ENCODE data around the gene OLFML2A.

Gene OLFML2A

DNA sequence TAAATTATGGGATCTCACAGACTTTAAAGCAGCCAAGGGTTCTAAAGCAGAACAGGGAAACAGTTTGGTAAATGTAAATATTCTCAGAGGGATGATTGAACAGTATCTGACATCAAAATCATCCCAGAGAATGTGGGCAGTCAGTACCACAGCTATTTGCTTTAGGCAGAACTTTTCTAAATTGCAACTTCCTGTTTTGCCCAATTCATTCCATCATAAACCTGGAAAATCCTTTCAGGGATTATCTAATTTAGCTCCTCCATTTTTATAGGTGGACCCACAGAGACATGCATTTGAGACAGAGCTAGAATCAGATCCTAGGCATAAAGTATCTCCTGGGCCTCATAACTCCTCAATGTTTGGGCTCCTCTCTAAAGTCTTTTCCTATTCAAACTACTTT lies 18.2 kb upstream of the OLFML2A start:
- DNase-seq (ENCODE audit: low read depth), result no peak
- H3K4me3 ChIP-seq (ENCODE audit: control insufficient read depth, low read depth, low read length), result no peak overlapping the region
- TF ChIP-seq, protein P1, sequence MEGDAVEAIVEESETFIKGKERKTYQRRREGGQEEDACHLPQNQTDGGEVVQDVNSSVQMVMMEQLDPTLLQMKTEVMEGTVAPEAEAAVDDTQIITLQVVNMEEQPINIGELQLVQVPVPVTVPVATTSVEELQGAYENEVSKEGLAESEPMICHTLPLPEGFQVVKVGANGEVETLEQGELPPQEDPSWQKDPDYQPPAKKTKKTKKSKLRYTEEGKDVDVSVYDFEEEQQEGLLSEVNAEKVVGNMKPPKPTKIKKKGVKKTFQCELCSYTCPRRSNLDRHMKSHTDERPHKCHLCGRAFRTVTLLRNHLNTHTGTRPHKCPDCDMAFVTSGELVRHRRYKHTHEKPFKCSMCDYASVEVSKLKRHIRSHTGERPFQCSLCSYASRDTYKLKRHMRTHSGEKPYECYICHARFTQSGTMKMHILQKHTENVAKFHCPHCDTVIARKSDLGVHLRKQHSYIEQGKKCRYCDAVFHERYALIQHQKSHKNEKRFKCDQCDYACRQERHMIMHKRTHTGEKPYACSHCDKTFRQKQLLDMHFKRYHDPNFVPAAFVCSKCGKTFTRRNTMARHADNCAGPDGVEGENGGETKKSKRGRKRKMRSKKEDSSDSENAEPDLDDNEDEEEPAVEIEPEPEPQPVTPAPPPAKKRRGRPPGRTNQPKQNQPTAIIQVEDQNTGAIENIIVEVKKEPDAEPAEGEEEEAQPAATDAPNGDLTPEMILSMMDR (conservative IDR thresholded peaks at IDR 0.05; ENCODE audit: control insufficient read depth, insufficient read depth, low read depth, low read length), result no peak

DNA sequence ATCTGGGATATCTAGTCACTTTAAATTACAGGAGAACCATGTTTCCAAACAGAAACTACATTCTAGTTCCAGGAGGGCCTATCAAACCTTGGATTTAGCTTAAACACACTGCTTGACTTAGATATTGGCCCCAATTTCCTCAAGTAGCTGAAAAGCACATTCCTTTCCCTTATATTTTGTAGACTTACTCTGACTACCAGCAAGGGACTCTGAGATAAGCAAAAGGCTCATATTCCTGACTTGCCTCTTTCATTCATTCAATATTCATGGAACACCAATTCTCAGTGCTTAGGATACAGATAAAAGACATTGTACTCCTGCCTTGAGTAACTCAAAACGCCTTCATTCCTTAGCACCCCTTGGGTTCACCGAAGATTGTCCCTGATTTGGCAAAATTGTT lies 17.6 kb upstream of the OLFML2A start:
- H3K4me3 ChIP-seq (ENCODE audit: control insufficient read depth, low read depth, low read length), result no peak overlapping the region
- TF ChIP-seq, protein P1 (conservative IDR thresholded peaks at IDR 0.05; ENCODE audit: control insufficient read depth, insufficient read depth, low read depth, low read length), result no peak
- no peak for DNase-seq (ENCODE audit: low read depth)

DNA sequence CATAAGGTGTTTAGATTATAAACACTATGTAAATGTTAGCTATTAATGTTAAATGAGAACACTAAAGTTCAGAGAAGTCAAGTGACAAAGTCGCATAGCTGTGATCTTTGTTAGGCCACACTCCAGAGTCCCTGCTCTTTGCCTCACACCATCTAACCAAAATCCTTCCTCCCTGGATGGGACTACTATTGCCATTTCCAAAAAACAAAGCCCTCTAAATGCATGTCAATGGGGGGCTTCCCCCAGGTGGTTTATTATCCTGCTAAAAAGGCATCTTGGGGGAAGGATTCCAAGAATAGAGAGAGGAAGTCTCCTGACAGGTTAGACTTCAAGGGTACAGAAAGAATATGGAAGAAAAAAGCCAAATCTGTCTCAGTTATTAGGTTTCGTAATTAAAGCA lies 16.2 kb upstream of the OLFML2A start:
- TF ChIP-seq, protein P1 (conservative IDR thresholded peaks at IDR 0.05; ENCODE audit: control insufficient read depth, insufficient read depth, low read depth, low read length), result no peak

DNA sequence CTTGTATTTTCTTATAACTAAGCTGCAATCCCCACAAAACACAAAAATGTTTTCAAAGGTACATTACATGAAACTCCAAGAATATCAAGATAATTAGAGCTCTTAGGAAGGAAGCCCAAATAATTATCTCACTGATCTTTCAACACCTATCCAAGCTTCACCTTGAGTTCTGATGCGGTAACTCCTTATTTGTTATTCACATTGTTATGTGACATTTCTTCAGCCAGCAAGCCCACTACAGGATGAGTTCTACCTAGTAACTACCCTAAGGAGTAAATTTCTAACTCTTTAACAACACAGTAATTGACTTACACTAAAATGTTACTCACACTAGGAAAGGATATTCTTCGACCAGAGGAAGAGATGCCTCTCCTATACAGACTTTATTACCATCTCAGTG lies 15.7 kb upstream of the OLFML2A start:
- no peak overlapping the region for H3K4me3 ChIP-seq (ENCODE audit: control insufficient read depth, low read depth, low read length)
- no peak for DNase-seq (ENCODE audit: low read depth)
- TF ChIP-seq, protein P1 (conservative IDR thresholded peaks at IDR 0.05; ENCODE audit: control insufficient read depth, insufficient read depth, low read depth, low read length), result no peak

More for the DNA sequence above, 16.2 kb upstream of the OLFML2A start:
- H3K4me3 ChIP-seq (ENCODE audit: control insufficient read depth, low read depth, low read length), result no peak overlapping the region
- DNase-seq (ENCODE audit: low read depth), result no peak

DNA sequence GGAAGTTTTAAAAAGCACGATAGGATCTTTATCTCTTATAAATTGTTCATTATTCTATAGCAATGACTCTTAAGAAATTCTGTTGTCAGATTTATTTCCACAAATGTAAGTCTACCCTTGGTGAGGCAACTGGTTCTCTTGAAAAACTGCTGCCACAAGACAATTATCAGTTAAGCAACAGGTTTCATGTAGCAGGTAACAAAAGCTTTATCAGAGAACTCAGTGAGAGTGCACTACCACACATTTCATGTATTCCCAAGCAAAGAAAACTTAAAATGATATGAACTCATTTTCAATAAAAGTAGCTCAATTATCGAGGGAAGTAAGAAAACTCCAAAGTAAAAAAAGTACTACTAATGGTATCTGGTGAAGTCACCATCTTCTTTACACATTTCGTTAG lies 15.2 kb upstream of the OLFML2A start:
- DNase-seq (ENCODE audit: low read depth), result no peak
- no peak overlapping the region for H3K4me3 ChIP-seq (ENCODE audit: control insufficient read depth, low read depth, low read length)
- TF ChIP-seq, protein P1 (conservative IDR thresholded peaks at IDR 0.05; ENCODE audit: control insufficient read depth, insufficient read depth, low read depth, low read length), result no peak

DNA sequence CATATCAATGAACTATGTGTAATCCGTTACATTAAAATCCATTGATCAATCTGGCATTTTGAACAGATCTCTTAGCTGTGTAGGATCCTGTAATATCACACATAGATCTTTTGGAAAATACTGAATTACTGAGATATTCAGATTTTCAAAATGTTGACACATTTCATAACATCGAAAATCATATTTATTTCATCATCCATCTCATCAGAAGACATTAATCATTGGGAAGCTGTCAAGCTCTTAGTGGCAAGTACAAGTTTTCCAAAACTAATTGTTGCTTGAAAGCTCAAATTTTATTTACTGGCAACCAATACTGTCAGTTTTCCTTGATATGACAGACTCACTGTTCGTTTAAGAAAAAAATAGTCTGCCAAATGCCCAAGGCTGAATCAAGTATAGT lies 14.3 kb upstream of the OLFML2A start:
- no peak for DNase-seq (ENCODE audit: low read depth)
- TF ChIP-seq, protein P1 (conservative IDR thresholded peaks at IDR 0.05; ENCODE audit: control insufficient read depth, insufficient read depth, low read depth, low read length), result no peak
- no peak overlapping the region for H3K4me3 ChIP-seq (ENCODE audit: control insufficient read depth, low read depth, low read length)

DNA sequence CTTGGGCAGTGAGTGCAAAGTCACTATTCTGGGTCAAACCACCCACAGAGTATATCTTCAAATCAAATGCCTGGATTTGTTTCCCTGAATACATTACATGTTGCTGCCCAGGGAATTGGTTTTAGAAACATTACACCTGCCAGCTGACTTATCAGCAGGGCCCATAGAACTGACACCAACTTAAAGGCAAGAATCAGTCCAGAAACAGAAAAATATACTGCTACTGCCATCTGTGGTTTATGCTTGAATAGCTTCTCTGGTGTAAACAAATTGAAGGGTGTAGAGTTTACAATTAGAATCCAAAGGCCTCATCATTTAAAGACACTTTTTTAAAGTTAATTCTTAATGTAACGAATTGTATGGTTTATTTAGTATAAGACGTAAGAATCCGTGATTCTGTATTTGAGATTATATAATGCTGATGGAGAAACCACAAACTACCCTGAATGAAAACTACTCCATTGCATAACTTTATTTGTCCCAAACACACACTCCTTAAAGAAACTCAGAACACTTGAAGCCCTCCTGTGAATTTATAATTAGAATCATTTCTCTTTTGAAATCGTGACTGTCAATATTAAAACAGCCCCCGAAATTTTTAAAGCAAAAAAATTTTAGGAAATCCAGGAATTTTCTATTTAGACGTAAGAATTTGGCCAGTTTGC lies 12.0 kb upstream of the OLFML2A start:
- no peak for DNase-seq (ENCODE audit: low read depth)
- TF ChIP-seq, protein P1 (conservative IDR thresholded peaks at IDR 0.05; ENCODE audit: control insufficient read depth, insufficient read depth, low read depth, low read length), result peak; percentile 31
- H3K4me3 ChIP-seq (ENCODE audit: control insufficient read depth, low read depth, low read length), result no peak overlapping the region
